Calu3 (cell line): ENCODE results near the gene HNRNPLL. TPM values are rescaled to one million over a fixed set of nuclear protein-coding genes. Genes with fewer than 3 reads are reported as not detected.

Experiments
- BruUV-seq: library from RNA; stranded (reverse); fragments of 400-500 nt; replicated peaks from 2 replicates; lab custom pipeline; 2021; lab: Mats Ljungman, UMichigan
- CTCF ChIA-PET: fragments of 300-600 bp; sonication (Branson Sonifier 250); formaldehyde crosslinking; loops from one replicate; lab custom pipeline; 2022; ENCODE audit warnings: antibody characterized with exemption; lab: Charles Lee
- DNase-seq: peaks from one replicate; pipeline ENCODE4 v3.0.0; 2022
- H3K27ac Mint-ChIP-seq: one replicate; pipeline ENCODE4 v1.8.0; 2022; ENCODE audit warnings: mixed read lengths; ENCODE audit not compliant: unreplicated experiment
- H3K27me3 Mint-ChIP-seq: one replicate; pipeline ENCODE4 v1.8.0; 2022; ENCODE audit warnings: mixed read lengths; ENCODE audit not compliant: unreplicated experiment
- H3K36me3 Mint-ChIP-seq: one replicate; pipeline ENCODE4 v1.8.0; 2022; ENCODE audit warnings: mild to moderate bottlenecking, moderate library complexity, mixed read lengths; ENCODE audit not compliant: insufficient read depth, unreplicated experiment
- H3K4me1 Mint-ChIP-seq: one replicate; pipeline ENCODE4 v1.8.0; 2022; ENCODE audit warnings: mild to moderate bottlenecking, low read depth, mixed read lengths; ENCODE audit not compliant: unreplicated experiment
- H3K4me3 Mint-ChIP-seq: one replicate; pipeline ENCODE4 v1.8.0; 2022; ENCODE audit warnings: mild to moderate bottlenecking, low read depth, moderate library complexity, mixed read lengths; ENCODE audit not compliant: unreplicated experiment
- H3K9me3 Mint-ChIP-seq: one replicate; pipeline ENCODE4 v1.8.0; 2022; ENCODE audit warnings: low read depth, mixed read lengths; ENCODE audit not compliant: unreplicated experiment
- CTCF ChIP-seq: fragments of 200-600 bp; IDR thresholded peaks from one replicate; pipeline ENCODE4 v1.8.0; 2022; ENCODE audit warnings: antibody characterized with exemption; ENCODE audit not compliant: unreplicated experiment
- intact Hi-C: fragments of 100-400 bp; cut with micrococcal nuclease; formaldehyde crosslinking; loops from one replicate; pipeline ENCODE4 v1.10.0; 2022; ENCODE audit not compliant: unreplicated experiment
- total RNA-seq: library from RNA; stranded (reverse); gene quantifications from 2 replicates; pipeline ENCODE4 v1.2.3, GENCODE V29; 2022

HNRNPLL gene
- total RNA-seq, 1 experiment from 2014 or later, result 47.6 TPM

- H3K4me3 Mint-ChIP-seq, result no peak overlapping the region
- no peaks in the 10 kb centered on the region for H3K4me1 Mint-ChIP-seq
- CTCF ChIA-PET, result no interaction called here
- H3K27me3 Mint-ChIP-seq, result peaks cover 9% of the 10 kb centered on the region
- H3K36me3 Mint-ChIP-seq, result no peaks in the 10 kb centered on the region
- no peak for TF ChIP-seq CTCF
- BruUV-seq, result no TSS peak
- H3K27ac Mint-ChIP-seq, result no peak overlapping the region
- intact Hi-C loops, result no loop called here
- no peak for DNase-seq
- no peaks in the 10 kb centered on the region for H3K9me3 Mint-ChIP-seq
Observed at GRCh38 chr2:38617301-38617700, 14.6 kb upstream of the HNRNPLL start.

GRCh38 chr2:38615237-38615636 is 12.5 kb upstream of the HNRNPLL start:
- Mint-ChIP-seq H3K4me1 (no peaks in the 10 kb centered on the region), H3K27me3 (peaks cover 9% of the 10 kb centered on the region), H3K27ac (no peak overlapping the region), H3K9me3 (peaks cover 2% of the 10 kb centered on the region), H3K4me3 (no peak overlapping the region), H3K36me3 (no peaks in the 10 kb centered on the region)
- no TSS peak for BruUV-seq
- DNase-seq, result no peak
- CTCF ChIA-PET, result no interaction called here
- intact Hi-C loops, result no loop called here
- TF ChIP-seq CTCF, result no peak

GRCh38 chr2:38613849-38614213 is 11.1 kb upstream of the HNRNPLL start:
- CTCF ChIA-PET, result no interaction called here
- no TSS peak for BruUV-seq
- DNase-seq, result no peak
- peaks cover 9% of the 10 kb centered on the region for H3K27me3 Mint-ChIP-seq
- H3K4me3 Mint-ChIP-seq, result no peak overlapping the region
- intact Hi-C loops, result no loop called here
- H3K27ac Mint-ChIP-seq, result no peak overlapping the region
- no peaks in the 10 kb centered on the region for H3K4me1 Mint-ChIP-seq
- no peaks in the 10 kb centered on the region for H3K36me3 Mint-ChIP-seq
- peaks cover 2% of the 10 kb centered on the region for H3K9me3 Mint-ChIP-seq
- no peak for TF ChIP-seq CTCF

GRCh38 chr2:38613126-38613848 is 10.6 kb upstream of the HNRNPLL start:
- Mint-ChIP-seq H3K27ac (no peak overlapping the region), H3K4me1 (no peaks in the 10 kb centered on the region), H3K36me3 (no peaks in the 10 kb centered on the region), H3K27me3 (peaks cover 9% of the 10 kb centered on the region), H3K4me3 (no peak overlapping the region), H3K9me3 (peaks cover 2% of the 10 kb centered on the region)
- intact Hi-C loops, result no loop called here
- TF ChIP-seq CTCF, result no peak
- BruUV-seq, result no TSS peak
- DNase-seq, result no peak
- CTCF ChIA-PET, result no interaction called here
